IMR-90 (cell line): ENCODE data around the gene MAS1L.

Experiments
- BHLHE40 ChIP-seq: fragments of 150-350 bp; IDR thresholded peaks from 2 replicates; pipeline ENCODE4 v1.6.1; 2016; ENCODE audit warnings: mild to moderate bottlenecking, low read depth, low read length
- CEBPB ChIP-seq: IDR thresholded peaks from 2 replicates; pipeline ENCODE4 v1.6.1; 2012; ENCODE audit warnings: low read depth, low read length, improper control_type of control experiment
- CHD1 ChIP-seq: IDR thresholded peaks from 2 replicates; pipeline ENCODE4 v1.6.1; 2012; ENCODE audit warnings: low read depth, low read length, improper control_type of control experiment
- MXI1 ChIP-seq: IDR thresholded peaks from 2 replicates; pipeline ENCODE4 v1.6.1; 2012; ENCODE audit warnings: low read depth, mild to moderate bottlenecking, low read length, moderate library complexity, borderline replicate concordance
- POLR2A ChIP-seq: IDR thresholded peaks from 2 replicates; pipeline ENCODE4 v1.6.1; 2012; ENCODE audit warnings: mild to moderate bottlenecking, low read depth, low read length
- RFX5 ChIP-seq: IDR thresholded peaks from 2 replicates; pipeline ENCODE4 v1.8.0; 2012; ENCODE audit warnings: low read depth, mild to moderate bottlenecking, low read length, moderate library complexity
- SMC3 ChIP-seq: fragments of 150-350 bp; IDR thresholded peaks from 2 replicates; pipeline ENCODE4 v1.6.1; 2016; ENCODE audit warnings: low read depth, mild to moderate bottlenecking, antibody characterized with exemption, low read length, moderate library complexity
- TF ChIP-seq, protein P1 (sequence below): conservative IDR thresholded peaks from 2 replicates; pipeline ENCODE4 v1.5.1; 2012; ENCODE audit warnings: mild to moderate bottlenecking, low read depth, low read length, improper control_type of control experiment
- TF ChIP-seq, protein P2 (sequence below): fragments of 150-350 bp; IDR thresholded peaks from 2 replicates; pipeline ENCODE4 v1.6.1; 2017; ENCODE audit warnings: mild to moderate bottlenecking, antibody characterized with exemption, low read length, low read depth
- TF ChIP-seq, protein P3 (sequence below): fragments of 150-350 bp; IDR thresholded peaks from 2 replicates; pipeline ENCODE4 v1.6.1; 2016; ENCODE audit warnings: low read depth, mild to moderate bottlenecking, low read length, moderate library complexity, borderline replicate concordance

DNA sequence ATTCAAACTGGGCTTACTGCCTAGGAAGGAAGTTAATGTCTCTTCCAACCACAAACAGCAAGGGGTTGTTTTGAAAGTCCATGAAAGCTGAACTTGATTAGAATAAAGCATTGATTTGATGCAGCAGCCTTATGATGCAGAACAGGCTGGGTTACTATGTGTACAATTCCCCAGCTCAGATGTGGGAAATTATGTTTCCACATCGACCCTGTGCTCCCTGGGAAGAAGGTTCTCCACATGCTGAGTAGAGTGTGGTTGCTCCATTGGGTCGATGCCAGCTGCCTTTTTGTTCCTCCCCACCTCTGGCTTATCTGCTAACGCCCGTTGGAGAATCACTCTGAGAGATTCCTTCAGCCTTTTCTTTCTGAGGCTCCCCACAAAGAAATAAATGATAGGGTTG is 1.2 kb downstream of the MAS1L start:
- TF ChIP-seq, protein P1, sequence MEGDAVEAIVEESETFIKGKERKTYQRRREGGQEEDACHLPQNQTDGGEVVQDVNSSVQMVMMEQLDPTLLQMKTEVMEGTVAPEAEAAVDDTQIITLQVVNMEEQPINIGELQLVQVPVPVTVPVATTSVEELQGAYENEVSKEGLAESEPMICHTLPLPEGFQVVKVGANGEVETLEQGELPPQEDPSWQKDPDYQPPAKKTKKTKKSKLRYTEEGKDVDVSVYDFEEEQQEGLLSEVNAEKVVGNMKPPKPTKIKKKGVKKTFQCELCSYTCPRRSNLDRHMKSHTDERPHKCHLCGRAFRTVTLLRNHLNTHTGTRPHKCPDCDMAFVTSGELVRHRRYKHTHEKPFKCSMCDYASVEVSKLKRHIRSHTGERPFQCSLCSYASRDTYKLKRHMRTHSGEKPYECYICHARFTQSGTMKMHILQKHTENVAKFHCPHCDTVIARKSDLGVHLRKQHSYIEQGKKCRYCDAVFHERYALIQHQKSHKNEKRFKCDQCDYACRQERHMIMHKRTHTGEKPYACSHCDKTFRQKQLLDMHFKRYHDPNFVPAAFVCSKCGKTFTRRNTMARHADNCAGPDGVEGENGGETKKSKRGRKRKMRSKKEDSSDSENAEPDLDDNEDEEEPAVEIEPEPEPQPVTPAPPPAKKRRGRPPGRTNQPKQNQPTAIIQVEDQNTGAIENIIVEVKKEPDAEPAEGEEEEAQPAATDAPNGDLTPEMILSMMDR = no peak
- TF ChIP-seq MXI1 = no peak
- TF ChIP-seq, protein P2, sequence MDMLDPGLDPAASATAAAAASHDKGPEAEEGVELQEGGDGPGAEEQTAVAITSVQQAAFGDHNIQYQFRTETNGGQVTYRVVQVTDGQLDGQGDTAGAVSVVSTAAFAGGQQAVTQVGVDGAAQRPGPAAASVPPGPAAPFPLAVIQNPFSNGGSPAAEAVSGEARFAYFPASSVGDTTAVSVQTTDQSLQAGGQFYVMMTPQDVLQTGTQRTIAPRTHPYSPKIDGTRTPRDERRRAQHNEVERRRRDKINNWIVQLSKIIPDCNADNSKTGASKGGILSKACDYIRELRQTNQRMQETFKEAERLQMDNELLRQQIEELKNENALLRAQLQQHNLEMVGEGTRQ = no peak
- no peak for TF ChIP-seq POLR2A
- TF ChIP-seq CEBPB = no peak
- no peak for TF ChIP-seq SMC3
- TF ChIP-seq CHD1 = no peak
- TF ChIP-seq, protein P3, sequence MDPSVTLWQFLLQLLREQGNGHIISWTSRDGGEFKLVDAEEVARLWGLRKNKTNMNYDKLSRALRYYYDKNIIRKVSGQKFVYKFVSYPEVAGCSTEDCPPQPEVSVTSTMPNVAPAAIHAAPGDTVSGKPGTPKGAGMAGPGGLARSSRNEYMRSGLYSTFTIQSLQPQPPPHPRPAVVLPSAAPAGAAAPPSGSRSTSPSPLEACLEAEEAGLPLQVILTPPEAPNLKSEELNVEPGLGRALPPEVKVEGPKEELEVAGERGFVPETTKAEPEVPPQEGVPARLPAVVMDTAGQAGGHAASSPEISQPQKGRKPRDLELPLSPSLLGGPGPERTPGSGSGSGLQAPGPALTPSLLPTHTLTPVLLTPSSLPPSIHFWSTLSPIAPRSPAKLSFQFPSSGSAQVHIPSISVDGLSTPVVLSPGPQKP = no peak
- TF ChIP-seq RFX5 = no peak
- TF ChIP-seq BHLHE40 = no peak
